Thyroid gland (tissue), 4 donors: ENCODE measurements around the gene SFXN4.

ENCODE experiments used
- POLR2A ChIP-seq, 2 donors: fragments of 450-650 bp; IDR thresholded peaks; one replicate each; pipeline ENCODE4 v1.6.1; 2017; ENCODE audit warnings: antibody characterized with exemption in 2 of 2, mild to moderate bottlenecking in 2 of 2, moderate library complexity in 1 of 2
- TF ChIP-seq, protein P1 (sequence below), 6 experiments: fragments of 200-600 bp in 3 of 6; fragments of 450-650 bp in 3 of 6; sonication (generic) in 3 of 6; IDR thresholded peaks; one replicate each; pipeline ENCODE4 v1.5.1; 2016 to 2019; ENCODE audit warnings: antibody characterized with exemption in 6 of 6, mild to moderate bottlenecking in 2 of 6, inconsistent platforms in 1 of 6, moderate library complexity in 1 of 6

DNA sequence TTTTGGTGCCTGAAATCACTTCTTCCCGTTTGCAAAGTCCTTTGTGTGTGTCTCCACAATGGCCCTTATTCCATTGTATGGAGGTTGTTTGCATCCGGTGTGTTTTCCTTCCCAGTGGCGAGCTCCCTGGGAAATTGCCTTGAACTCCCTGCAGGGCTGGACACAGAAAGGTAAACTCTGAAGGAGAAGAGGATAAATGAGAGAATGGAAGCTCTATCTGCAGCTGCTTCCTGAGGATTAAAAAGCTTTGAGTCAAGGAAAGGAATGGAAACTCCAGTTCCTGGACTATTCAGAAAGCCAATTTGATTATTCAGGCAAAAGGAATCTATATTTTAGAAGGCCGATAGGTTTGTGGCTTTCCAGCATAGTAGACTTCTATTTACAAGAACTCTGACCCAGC is 37.5 kb upstream of the SFXN4 start:
- TF ChIP-seq POLR2A (IDR thresholded peaks at IDR 0.05): no peak
- TF ChIP-seq, protein P1, sequence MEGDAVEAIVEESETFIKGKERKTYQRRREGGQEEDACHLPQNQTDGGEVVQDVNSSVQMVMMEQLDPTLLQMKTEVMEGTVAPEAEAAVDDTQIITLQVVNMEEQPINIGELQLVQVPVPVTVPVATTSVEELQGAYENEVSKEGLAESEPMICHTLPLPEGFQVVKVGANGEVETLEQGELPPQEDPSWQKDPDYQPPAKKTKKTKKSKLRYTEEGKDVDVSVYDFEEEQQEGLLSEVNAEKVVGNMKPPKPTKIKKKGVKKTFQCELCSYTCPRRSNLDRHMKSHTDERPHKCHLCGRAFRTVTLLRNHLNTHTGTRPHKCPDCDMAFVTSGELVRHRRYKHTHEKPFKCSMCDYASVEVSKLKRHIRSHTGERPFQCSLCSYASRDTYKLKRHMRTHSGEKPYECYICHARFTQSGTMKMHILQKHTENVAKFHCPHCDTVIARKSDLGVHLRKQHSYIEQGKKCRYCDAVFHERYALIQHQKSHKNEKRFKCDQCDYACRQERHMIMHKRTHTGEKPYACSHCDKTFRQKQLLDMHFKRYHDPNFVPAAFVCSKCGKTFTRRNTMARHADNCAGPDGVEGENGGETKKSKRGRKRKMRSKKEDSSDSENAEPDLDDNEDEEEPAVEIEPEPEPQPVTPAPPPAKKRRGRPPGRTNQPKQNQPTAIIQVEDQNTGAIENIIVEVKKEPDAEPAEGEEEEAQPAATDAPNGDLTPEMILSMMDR (IDR thresholded peaks at IDR 0.05): no peak
